Sigmoid colon (tissue), 7 donors: Measurements from ENCODE around the gene REEP3. TPM values are rescaled to one million over a fixed set of nuclear protein-coding genes. Genes with fewer than 3 reads are reported as not detected.

Experiments used
- DNase-seq: peaks from one replicate; pipeline ENCODE4 v3.0.0-alpha.2; 2019
- H3K27ac ChIP-seq, 4 donors: fragments of 200-600 bp; sonication (generic); one replicate each; pipeline ENCODE4 v1.5.1; 2016 to 2019; ENCODE audit warnings: mild to moderate bottlenecking in 1 of 4
- H3K27me3 ChIP-seq, 3 donors: fragments of 200-600 bp; sonication (generic); one replicate each; pipeline ENCODE4 v1.5.1; 2019; ENCODE audit warnings: mild to moderate bottlenecking in 1 of 3
- H3K36me3 ChIP-seq, 4 donors: fragments of 200-600 bp; sonication (generic); one replicate each; pipeline ENCODE4 v1.5.1; 2016 to 2019
- H3K4me1 ChIP-seq, 4 donors: fragments of 200-600 bp; sonication (generic); one replicate each; pipeline ENCODE4 v1.5.1; 2017 to 2019
- H3K4me3 ChIP-seq, 4 donors: fragments of 200-600 bp; sonication (generic); one replicate each; pipeline ENCODE4 v1.5.1; 2017 to 2019; ENCODE audit warnings: mild to moderate bottlenecking in 2 of 4, moderate library complexity in 1 of 4
- H3K9me3 ChIP-seq, 4 donors: fragments of 200-600 bp in 3 of 4; sonication (generic) in 3 of 4; one replicate each; pipeline versions ENCODE4 v1.5.1 to v1.6.1; 2013 to 2019
- EP300 ChIP-seq, 4 donors: sonication (generic); formaldehyde crosslinking; IDR thresholded peaks; one replicate each; pipeline ENCODE4 v1.6.1; 2017; ENCODE audit warnings: antibody characterized with exemption in 4 of 4
- POLR2A ChIP-seq, 2 donors: fragments of 450-650 bp; IDR thresholded peaks; one replicate each; pipeline ENCODE4 v1.6.1; 2016; ENCODE audit warnings: antibody characterized with exemption in 2 of 2, mild to moderate bottlenecking in 2 of 2, moderate library complexity in 2 of 2
- POLR2AphosphoS5 ChIP-seq, 4 donors: sonication (generic); formaldehyde crosslinking; IDR thresholded peaks; one replicate each; pipeline ENCODE4 v1.6.1; 2017; ENCODE audit warnings: antibody characterized with exemption in 4 of 4
- WGBS, 2 donors: extraction: QIAGEN DNeasy Blood & Tissue Kit; methylation state at CpG; one replicate each; pipeline ENCODE4 v1.1.7; 2013; 5-methylcytosine and 5-hydroxymethylcytosine counted together
- intact Hi-C: fragments of 100-400 bp; cut with DNase I; formaldehyde crosslinking; loops from one replicate; pipeline ENCODE4 v1.15.1; 2023
- polyA plus RNA-seq, 3 donors: library from polyadenylated mRNA; stranded (reverse); fragments of 200-250 nt; gene quantifications; one replicate each; pipeline ENCODE4 v1.2.3, GENCODE V29; 2013
- total RNA-seq, 4 donors: library from RNA; depleted of rRNA; stranded (reverse); fragments of >200 nt; gene quantifications; one replicate each; pipeline ENCODE4 v1.1.0, GENCODE V29; 2016
- TF ChIP-seq, protein P1 (sequence below), 4 experiments: fragments of 450-650 bp in 3 of 4; fragments of 200-600 bp in 1 of 4; IDR thresholded peaks; one replicate each; pipeline ENCODE4 v1.5.1; 2016 to 2019; ENCODE audit warnings: antibody characterized with exemption in 4 of 4, mild to moderate bottlenecking in 3 of 4, moderate library complexity in 2 of 4
- donor health status: healthy with polysubstance abuse.
- donor health status: Bipolar disorder and iron deficiency.
- donor health status: healthy.

REEP3 gene
- total and polyA plus RNA-seq, 7 donors: 8.6 to 116 (median 69.2) TPM

DNA sequence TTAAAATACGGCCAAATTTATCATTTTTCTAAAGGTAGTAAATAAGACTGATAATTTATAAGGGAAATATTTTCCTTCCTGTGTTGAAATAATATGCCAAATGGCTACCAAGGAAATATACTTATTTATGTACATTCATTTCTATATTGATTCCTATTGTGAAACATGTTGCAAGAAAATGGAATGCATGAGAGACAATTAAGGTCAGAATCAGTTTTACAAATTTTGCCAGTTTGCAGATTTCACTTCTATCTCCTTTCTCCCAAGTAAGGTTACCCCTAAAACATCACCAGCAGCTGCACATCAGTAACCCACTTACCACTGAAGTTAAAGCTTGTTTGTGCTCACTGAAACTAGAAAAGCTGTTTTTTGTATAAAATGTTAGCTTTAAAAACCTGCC, 19.2 kb upstream of the REEP3 start:
- WGBS, 2 donors: 93 to 98% methylated on average over 1 of the region's 1 CpG
- no peak overlapping the region for H3K27ac ChIP-seq
- intact Hi-C loops: no loop called here

DNA sequence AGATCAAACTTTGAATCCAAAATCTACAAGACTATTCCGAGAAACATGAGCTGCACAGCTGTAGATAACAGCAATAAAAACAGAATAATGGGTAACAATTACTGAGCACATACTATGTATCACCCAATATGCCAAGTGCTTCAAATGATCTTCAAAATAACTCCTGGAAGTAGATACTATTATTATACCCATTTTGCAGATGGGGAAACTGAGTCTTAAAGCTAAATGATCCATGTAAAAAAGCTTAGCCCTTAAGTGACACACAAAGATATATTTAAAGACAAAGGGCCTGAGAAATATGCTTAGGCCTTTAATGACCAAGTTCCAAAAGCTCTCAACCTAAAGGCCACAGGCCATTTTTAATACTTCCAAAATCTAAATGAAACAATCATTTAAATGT, 18.4 kb upstream of the REEP3 start:
- TF ChIP-seq, protein P1, sequence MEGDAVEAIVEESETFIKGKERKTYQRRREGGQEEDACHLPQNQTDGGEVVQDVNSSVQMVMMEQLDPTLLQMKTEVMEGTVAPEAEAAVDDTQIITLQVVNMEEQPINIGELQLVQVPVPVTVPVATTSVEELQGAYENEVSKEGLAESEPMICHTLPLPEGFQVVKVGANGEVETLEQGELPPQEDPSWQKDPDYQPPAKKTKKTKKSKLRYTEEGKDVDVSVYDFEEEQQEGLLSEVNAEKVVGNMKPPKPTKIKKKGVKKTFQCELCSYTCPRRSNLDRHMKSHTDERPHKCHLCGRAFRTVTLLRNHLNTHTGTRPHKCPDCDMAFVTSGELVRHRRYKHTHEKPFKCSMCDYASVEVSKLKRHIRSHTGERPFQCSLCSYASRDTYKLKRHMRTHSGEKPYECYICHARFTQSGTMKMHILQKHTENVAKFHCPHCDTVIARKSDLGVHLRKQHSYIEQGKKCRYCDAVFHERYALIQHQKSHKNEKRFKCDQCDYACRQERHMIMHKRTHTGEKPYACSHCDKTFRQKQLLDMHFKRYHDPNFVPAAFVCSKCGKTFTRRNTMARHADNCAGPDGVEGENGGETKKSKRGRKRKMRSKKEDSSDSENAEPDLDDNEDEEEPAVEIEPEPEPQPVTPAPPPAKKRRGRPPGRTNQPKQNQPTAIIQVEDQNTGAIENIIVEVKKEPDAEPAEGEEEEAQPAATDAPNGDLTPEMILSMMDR (IDR thresholded peaks at IDR 0.05): no peak
- TF ChIP-seq EP300 (IDR thresholded peaks at IDR 0.05): no peak

More for the DNA sequence above, 19.2 kb upstream of the REEP3 start:
- Histone ChIP-seq H3K9me3 (no peaks in the 10 kb centered on the region), H3K36me3 (no peaks in the 10 kb centered on the region), H3K4me3 (no peak overlapping the region), H3K4me1 (peaks cover 0 to 36% (median 29%) of the 10 kb centered on the region in 4 donors), H3K27me3 (no peaks in the 10 kb centered on the region)
- DNase-seq: no peak
- TF ChIP-seq POLR2AphosphoS5 (IDR thresholded peaks at IDR 0.05) (no peak), POLR2A (IDR thresholded peaks at IDR 0.05) (no peak), EP300 (IDR thresholded peaks at IDR 0.05) (no peak)
- TF ChIP-seq, protein P1 (IDR thresholded peaks at IDR 0.05): no peak

DNA sequence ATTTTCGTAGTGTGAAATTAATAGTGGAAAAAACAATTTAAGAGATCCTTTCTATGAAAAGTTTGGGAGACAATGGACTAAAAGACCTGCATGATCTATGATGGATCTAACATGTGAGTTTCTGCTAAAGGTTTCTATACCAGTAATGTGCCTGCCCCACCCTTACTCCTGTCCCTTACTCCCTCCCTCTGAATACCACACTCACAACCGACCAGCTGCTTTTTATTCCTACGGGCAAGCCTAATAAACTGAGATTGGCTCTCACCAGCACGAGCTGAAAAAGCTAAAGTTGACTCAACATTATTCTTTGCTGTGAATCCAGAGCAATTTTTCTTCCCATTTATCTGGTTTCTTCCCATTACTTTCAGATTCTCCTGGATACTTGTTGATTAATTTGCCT, 17.8 kb upstream of the REEP3 start:
- TF ChIP-seq POLR2AphosphoS5 (IDR thresholded peaks at IDR 0.05): no peak
- TF ChIP-seq POLR2A (IDR thresholded peaks at IDR 0.05): no peak
- TF ChIP-seq EP300 (IDR thresholded peaks at IDR 0.05): no peak
- TF ChIP-seq, protein P1 (IDR thresholded peaks at IDR 0.05): no peak
- Histone ChIP-seq H3K27ac (no peak overlapping the region), H3K9me3 (no peaks in the 10 kb centered on the region), H3K27me3 (no peaks in the 10 kb centered on the region), H3K36me3 (no peaks in the 10 kb centered on the region), H3K4me1 (peaks cover 0 to 31% (median 28%) of the 10 kb centered on the region in 4 donors), H3K4me3 (no peak overlapping the region)
- WGBS, 2 donors: 28 to 60% methylated on average over 4 of the region's 4 CpGs
- DNase-seq: no peak
- intact Hi-C loops: no loop called here

More for the DNA sequence above, 18.4 kb upstream of the REEP3 start:
- no peak for DNase-seq
- Histone ChIP-seq H3K9me3 (no peaks in the 10 kb centered on the region), H3K27ac (no peak overlapping the region), H3K27me3 (no peaks in the 10 kb centered on the region), H3K4me1 (peaks cover 0 to 33% (median 28%) of the 10 kb centered on the region in 4 donors), H3K36me3 (no peaks in the 10 kb centered on the region), H3K4me3 (no peak overlapping the region)
- intact Hi-C loops: no loop called here
- WGBS, 2 donors: 94 to 97% methylated on average over 1 of the region's 1 CpG

DNA sequence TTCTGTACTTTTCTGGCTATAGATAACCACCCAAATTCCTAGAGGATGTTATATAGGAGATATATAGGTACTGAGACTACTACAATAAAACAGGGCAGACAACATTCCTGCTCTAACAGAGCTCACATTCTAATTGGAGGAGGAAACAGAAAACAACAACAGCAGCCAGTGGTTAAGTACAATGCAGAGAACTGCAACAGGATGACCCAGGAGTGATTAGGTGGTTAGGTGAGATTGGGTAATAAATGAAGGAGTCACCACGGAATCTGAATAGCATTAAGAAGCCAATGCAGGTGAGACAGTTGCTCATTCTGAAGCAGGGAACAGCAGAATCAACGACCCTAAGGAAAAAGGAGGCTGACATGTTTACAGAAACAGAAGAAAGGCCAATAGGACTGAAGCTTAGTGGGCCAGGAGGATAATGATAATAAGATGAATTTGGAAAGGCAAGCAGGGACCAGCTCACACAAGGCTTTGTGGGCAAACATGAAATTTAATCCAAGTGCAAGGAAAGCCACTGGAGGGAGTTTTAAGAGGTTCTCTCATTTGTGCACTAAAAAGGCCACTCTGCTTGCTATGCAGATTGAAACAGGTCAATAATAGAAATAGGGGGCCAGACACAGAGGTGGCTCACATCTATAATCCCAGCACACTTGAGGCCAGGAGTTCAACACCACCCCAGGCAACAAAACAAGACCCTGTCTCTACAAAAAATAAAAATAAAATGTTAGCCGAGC, 16.9 kb upstream of the REEP3 start:
- intact Hi-C loops: no loop called here
- no peaks in the 10 kb centered on the region for H3K27me3 ChIP-seq
- peaks cover 0 to 28% (median 24%) of the 10 kb centered on the region in 4 donors for H3K4me1 ChIP-seq
- WGBS, 2 donors: 56 to 74% methylated on average over 3 of the region's 3 CpGs
- TF ChIP-seq POLR2A (IDR thresholded peaks at IDR 0.05) (no peak), POLR2AphosphoS5 (IDR thresholded peaks at IDR 0.05) (no peak), EP300 (IDR thresholded peaks at IDR 0.05) (no peak)
- TF ChIP-seq, protein P1 (IDR thresholded peaks at IDR 0.05): no peak
- H3K9me3 ChIP-seq: no peaks in the 10 kb centered on the region
- DNase-seq: no peak
- no peak overlapping the region for H3K27ac ChIP-seq
- H3K4me3 ChIP-seq: no peak overlapping the region
- H3K36me3 ChIP-seq: no peaks in the 10 kb centered on the region
